Muscle layer of colon (tissue), 2 donors: ENCODE results near the gene LRRC28.

Experiments
- H3K27ac ChIP-seq: one replicate; pipeline ENCODE4 v1.7.0; 2013; ENCODE audit warnings: low read depth, mild to moderate bottlenecking, low read length, moderate library complexity
- H3K27me3 ChIP-seq, 2 donors: one replicate each; pipeline ENCODE4 v1.7.0; 2013; ENCODE audit warnings: low read length in 2 of 2, mild to moderate bottlenecking in 2 of 2; ENCODE audit not compliant: insufficient read depth in 2 of 2, control insufficient read depth in 1 of 2
- H3K36me3 ChIP-seq: one replicate; pipeline ENCODE4 v1.7.0; 2013; ENCODE audit warnings: mild to moderate bottlenecking, low read length; ENCODE audit not compliant: insufficient read depth
- H3K4me1 ChIP-seq: one replicate; pipeline ENCODE4 v1.7.0; 2013; ENCODE audit warnings: mild to moderate bottlenecking, low read length; ENCODE audit not compliant: insufficient read depth
- H3K4me3 ChIP-seq, 2 donors: one replicate each; pipeline ENCODE4 v1.7.0; 2013; ENCODE audit warnings: low read length in 2 of 2, low read depth in 1 of 2, mild to moderate bottlenecking in 1 of 2, moderate library complexity in 1 of 2
- H3K9ac ChIP-seq: one replicate; pipeline ENCODE4 v1.7.0; 2013; ENCODE audit warnings: low read length
- H3K9me3 ChIP-seq: one replicate; pipeline ENCODE4 v1.7.0; 2013; ENCODE audit warnings: mild to moderate bottlenecking, low read length
- donor health status: abdominal sarcoma.
- donor health status: Adenocarcinoma of cecum.

LRRC28 gene

GRCh38 chr15:99310745-99311144 lies 59.5 kb downstream of the LRRC28 start:
- H3K27me3 ChIP-seq = no peaks in the 10 kb centered on the region
- H3K36me3 ChIP-seq = no peaks in the 10 kb centered on the region
- H3K9me3 ChIP-seq = peaks cover 9% of the 10 kb centered on the region
- H3K4me3 ChIP-seq = no peak overlapping the region
- H3K4me1 ChIP-seq = peaks cover 5% of the 10 kb centered on the region
- no peak overlapping the region for H3K9ac ChIP-seq
- H3K27ac ChIP-seq = no peak overlapping the region

- H3K27ac ChIP-seq = no peak overlapping the region
- H3K36me3 ChIP-seq = no peaks in the 10 kb centered on the region
- H3K9me3 ChIP-seq = peaks cover 9% of the 10 kb centered on the region
- H3K27me3 ChIP-seq = no peaks in the 10 kb centered on the region
- no peak overlapping the region for H3K9ac ChIP-seq
- no peaks in the 10 kb centered on the region for H3K4me1 ChIP-seq
- H3K4me3 ChIP-seq = no peak overlapping the region
Measured at GRCh38 chr15:99312228-99312627, 60.9 kb downstream of the LRRC28 start.

- Histone ChIP-seq H3K27me3 (no peaks in the 10 kb centered on the region), H3K4me1 (no peaks in the 10 kb centered on the region), H3K9ac (no peak overlapping the region), H3K27ac (no peak overlapping the region), H3K9me3 (peaks cover 9% of the 10 kb centered on the region), H3K36me3 (no peaks in the 10 kb centered on the region), H3K4me3 (no peak overlapping the region)
Measured at GRCh38 chr15:99312794-99313193, 61.5 kb downstream of the LRRC28 start.

- peaks cover 9% of the 10 kb centered on the region for H3K9me3 ChIP-seq
Measured at GRCh38 chr15:99315636-99316035, 64.4 kb downstream of the LRRC28 start.

GRCh38 chr15:99320374-99321215 lies 69.3 kb downstream of the LRRC28 start:
- H3K27me3 ChIP-seq = no peaks in the 10 kb centered on the region
- no peak overlapping the region for H3K27ac ChIP-seq
- H3K4me3 ChIP-seq = no peak overlapping the region
- H3K9ac ChIP-seq = no peak overlapping the region
- no peaks in the 10 kb centered on the region for H3K36me3 ChIP-seq
- no peaks in the 10 kb centered on the region for H3K4me1 ChIP-seq
- H3K9me3 ChIP-seq = no peaks in the 10 kb centered on the region

More at GRCh38 chr15:99315636-99316035, 64.4 kb downstream of the LRRC28 start:
- no peak overlapping the region for H3K9ac ChIP-seq
- H3K4me3 ChIP-seq = no peak overlapping the region
- no peaks in the 10 kb centered on the region for H3K4me1 ChIP-seq
- H3K27ac ChIP-seq = no peak overlapping the region
- H3K27me3 ChIP-seq = no peaks in the 10 kb centered on the region
- no peaks in the 10 kb centered on the region for H3K36me3 ChIP-seq

GRCh38 chr15:99321468-99321867 lies 70.2 kb downstream of the LRRC28 start:
- H3K27me3 ChIP-seq = no peaks in the 10 kb centered on the region

GRCh38 chr15:99322643-99323405 lies 71.5 kb downstream of the LRRC28 start:
- Histone ChIP-seq H3K9ac (no peak overlapping the region), H3K4me1 (no peaks in the 10 kb centered on the region), H3K36me3 (no peaks in the 10 kb centered on the region), H3K27me3 (no peaks in the 10 kb centered on the region), H3K9me3 (no peaks in the 10 kb centered on the region), H3K4me3 (no peak overlapping the region), H3K27ac (no peak overlapping the region)

More at GRCh38 chr15:99321468-99321867, 70.2 kb downstream of the LRRC28 start:
- no peaks in the 10 kb centered on the region for H3K4me1 ChIP-seq
- no peak overlapping the region for H3K9ac ChIP-seq
- H3K9me3 ChIP-seq = no peaks in the 10 kb centered on the region
- no peak overlapping the region for H3K4me3 ChIP-seq
- H3K27ac ChIP-seq = no peak overlapping the region
- no peaks in the 10 kb centered on the region for H3K36me3 ChIP-seq

- no peak overlapping the region for H3K27ac ChIP-seq
- no peaks in the 10 kb centered on the region for H3K27me3 ChIP-seq
- no peaks in the 10 kb centered on the region for H3K9me3 ChIP-seq
- H3K4me1 ChIP-seq = no peaks in the 10 kb centered on the region
- no peak overlapping the region for H3K9ac ChIP-seq
- no peak overlapping the region for H3K4me3 ChIP-seq
- H3K36me3 ChIP-seq = no peaks in the 10 kb centered on the region
Measured at GRCh38 chr15:99324082-99324620, 72.9 kb downstream of the LRRC28 start.

GRCh38 chr15:99324700-99325099 lies 73.4 kb downstream of the LRRC28 start:
- H3K9ac ChIP-seq = no peak overlapping the region
- H3K27me3 ChIP-seq = no peaks in the 10 kb centered on the region
- no peak overlapping the region for H3K4me3 ChIP-seq
- H3K4me1 ChIP-seq = no peaks in the 10 kb centered on the region
- no peaks in the 10 kb centered on the region for H3K36me3 ChIP-seq
- no peaks in the 10 kb centered on the region for H3K9me3 ChIP-seq
- H3K27ac ChIP-seq = no peak overlapping the region

- no peak overlapping the region for H3K27ac ChIP-seq
- H3K4me1 ChIP-seq = no peaks in the 10 kb centered on the region
- H3K9ac ChIP-seq = no peak overlapping the region
Measured at GRCh38 chr15:99326235-99326634, 75.0 kb downstream of the LRRC28 start.

More at GRCh38 chr15:99326235-99326634, 75.0 kb downstream of the LRRC28 start:
- Histone ChIP-seq H3K9me3 (no peaks in the 10 kb centered on the region), H3K4me3 (no peak overlapping the region), H3K27me3 (no peaks in the 10 kb centered on the region), H3K36me3 (no peaks in the 10 kb centered on the region)
